ENCODE measurements around the gene SORT1. TPM values are rescaled to one million over a fixed set of nuclear protein-coding genes. Genes with fewer than 3 reads are reported as not detected.

Gene SORT1
- total and polyA plus RNA-seq, 4 donors: 47.3 to 310 (median 96.9) TPM

GRCh38 chr1:109298666-109299557 is 98.8 kb downstream of the SORT1 start:
- intact Hi-C loops (cut with DNase I): no loop called here
- 39 to 43% methylated on average over 11 of the region's 11 CpGs for WGBS, 2 donors
- no peaks in the 10 kb centered on the region for H3K9me3 ChIP-seq (ENCODE audit: control insufficient read depth, low read length)
- no peak overlapping the region for H3K27ac ChIP-seq (ENCODE audit: low read depth in 1 of 2, low read length in 2 of 2)
- H3K27me3 ChIP-seq (ENCODE audit: control insufficient read depth in 1 of 2, insufficient read depth in 2 of 2, low read length in 1 of 2): no peaks in the 10 kb centered on the region
- DNase-seq (peak in 1 of 2 donors; percentile 64), ATAC-seq (ENCODE audit: low FRiP score) (no peak)
- H3K36me3 ChIP-seq (ENCODE audit: control insufficient read depth in 1 of 2, insufficient read depth in 2 of 2, low read length in 1 of 2): no peaks in the 10 kb centered on the region
- no peaks in the 10 kb centered on the region for H3K4me1 ChIP-seq (ENCODE audit: control insufficient read depth in 1 of 2, insufficient read depth in 2 of 2, low read length in 2 of 2)
- no peak overlapping the region for H3K4me3 ChIP-seq (ENCODE audit: low read length in 2 of 2)

GRCh38 chr1:109296782-109297181 is 100.9 kb downstream of the SORT1 start:
- ATAC-seq (ENCODE audit: low FRiP score) (no peak), DNase-seq (no peak)
- no peak overlapping the region for H3K4me3 ChIP-seq (ENCODE audit: low read length in 2 of 2)
- no peaks in the 10 kb centered on the region for H3K36me3 ChIP-seq (ENCODE audit: control insufficient read depth in 1 of 2, insufficient read depth in 2 of 2, low read length in 1 of 2)
- H3K27me3 ChIP-seq (ENCODE audit: control insufficient read depth in 1 of 2, insufficient read depth in 2 of 2, low read length in 1 of 2): no peaks in the 10 kb centered on the region
- H3K4me1 ChIP-seq (ENCODE audit: control insufficient read depth in 1 of 2, insufficient read depth in 2 of 2, low read length in 2 of 2): no peaks in the 10 kb centered on the region
- 94 to 96% methylated on average over 16 of the region's 16 CpGs for WGBS, 2 donors
- no peak overlapping the region for H3K27ac ChIP-seq (ENCODE audit: low read depth in 1 of 2, low read length in 2 of 2)
- intact Hi-C loops (cut with DNase I): no loop called here
- no peaks in the 10 kb centered on the region for H3K9me3 ChIP-seq (ENCODE audit: control insufficient read depth, low read length)

- Histone ChIP-seq H3K27ac (ENCODE audit: low read depth in 1 of 2, low read length in 2 of 2) (no peak overlapping the region), H3K27me3 (ENCODE audit: control insufficient read depth in 1 of 2, insufficient read depth in 2 of 2, low read length in 1 of 2) (no peaks in the 10 kb centered on the region), H3K9me3 (ENCODE audit: control insufficient read depth, low read length) (no peaks in the 10 kb centered on the region), H3K36me3 (ENCODE audit: control insufficient read depth in 1 of 2, insufficient read depth in 2 of 2, low read length in 1 of 2) (no peaks in the 10 kb centered on the region), H3K4me1 (ENCODE audit: control insufficient read depth in 1 of 2, insufficient read depth in 2 of 2, low read length in 2 of 2) (no peaks in the 10 kb centered on the region), H3K4me3 (ENCODE audit: low read length in 2 of 2) (no peak overlapping the region)
- intact Hi-C loops (cut with DNase I): no loop called here
- WGBS, 2 donors: 78 to 81% methylated on average over 12 of the region's 12 CpGs
- ATAC-seq (ENCODE audit: low FRiP score): no peak
- no peak for DNase-seq
Measured at GRCh38 chr1:109295712-109296415, 101.9 kb downstream of the SORT1 start.

GRCh38 chr1:109294481-109294880 is 103.2 kb downstream of the SORT1 start:
- Histone ChIP-seq H3K36me3 (ENCODE audit: control insufficient read depth in 1 of 2, insufficient read depth in 2 of 2, low read length in 1 of 2) (no peaks in the 10 kb centered on the region), H3K4me3 (ENCODE audit: low read length in 2 of 2) (no peak overlapping the region), H3K27me3 (ENCODE audit: control insufficient read depth in 1 of 2, insufficient read depth in 2 of 2, low read length in 1 of 2) (no peaks in the 10 kb centered on the region), H3K27ac (ENCODE audit: low read depth in 1 of 2, low read length in 2 of 2) (no peak overlapping the region), H3K9me3 (ENCODE audit: control insufficient read depth, low read length) (no peaks in the 10 kb centered on the region), H3K4me1 (ENCODE audit: control insufficient read depth in 1 of 2, insufficient read depth in 2 of 2, low read length in 2 of 2) (no peaks in the 10 kb centered on the region)
- ATAC-seq (ENCODE audit: low FRiP score) (no peak), DNase-seq (no peak)
- 79 to 89% methylated on average over 4 of the region's 4 CpGs for WGBS, 2 donors
- intact Hi-C loops (cut with DNase I): no loop called here

DNA sequence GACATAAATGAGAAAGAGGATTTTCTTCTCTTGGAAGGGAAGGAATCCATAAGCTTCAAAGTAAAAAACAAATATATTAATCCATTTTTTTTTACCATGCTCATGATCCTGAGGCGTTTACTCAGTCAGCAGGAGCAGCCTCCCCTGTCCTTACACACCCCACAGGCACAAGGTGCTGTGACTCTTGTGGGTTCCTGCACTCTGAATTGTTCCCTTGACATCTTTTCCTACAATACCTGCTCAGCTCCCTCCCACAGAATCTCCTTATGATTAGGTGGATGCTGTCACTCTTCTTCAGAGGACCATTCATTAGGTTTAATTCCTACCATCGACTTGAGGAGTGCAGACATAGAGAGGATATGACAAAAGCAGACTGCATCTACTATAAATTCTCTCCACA is 104.7 kb downstream of the SORT1 start:
- DNase-seq (no peak), ATAC-seq (ENCODE audit: low FRiP score) (no peak)
- Histone ChIP-seq H3K4me3 (ENCODE audit: low read length in 2 of 2) (no peak overlapping the region), H3K9me3 (ENCODE audit: control insufficient read depth, low read length) (no peaks in the 10 kb centered on the region), H3K36me3 (ENCODE audit: control insufficient read depth in 1 of 2, insufficient read depth in 2 of 2, low read length in 1 of 2) (no peaks in the 10 kb centered on the region), H3K27me3 (ENCODE audit: control insufficient read depth in 1 of 2, insufficient read depth in 2 of 2, low read length in 1 of 2) (no peaks in the 10 kb centered on the region), H3K27ac (ENCODE audit: low read depth in 1 of 2, low read length in 2 of 2) (no peak overlapping the region), H3K4me1 (ENCODE audit: control insufficient read depth in 1 of 2, insufficient read depth in 2 of 2, low read length in 2 of 2) (no peaks in the 10 kb centered on the region)
- WGBS, 2 donors: 74 to 83% methylated on average over 2 of the region's 2 CpGs
- intact Hi-C loops (cut with DNase I): no loop called here

DNA sequence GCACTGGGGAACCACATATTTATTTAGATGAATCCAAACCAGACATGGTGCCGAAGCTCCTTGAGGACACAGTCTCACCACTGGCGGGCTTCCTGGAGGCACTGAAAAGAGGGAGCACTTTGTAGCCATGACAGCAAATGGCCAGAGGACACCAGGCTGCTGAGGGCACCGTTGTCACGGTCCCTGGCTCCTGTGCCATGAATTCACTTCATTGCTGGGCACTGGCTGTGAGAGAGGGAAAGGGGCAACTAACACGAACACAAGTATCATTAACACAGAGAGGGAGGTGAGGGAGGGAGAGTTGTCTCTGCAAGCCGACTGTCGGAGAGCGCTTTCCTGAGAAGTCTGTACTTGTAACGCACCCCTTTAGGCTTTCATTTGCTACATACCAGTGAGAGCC is 105.4 kb downstream of the SORT1 start:
- intact Hi-C loops (cut with DNase I): no loop called here
- no peaks in the 10 kb centered on the region for H3K4me1 ChIP-seq (ENCODE audit: control insufficient read depth in 1 of 2, insufficient read depth in 2 of 2, low read length in 2 of 2)
- H3K4me3 ChIP-seq (ENCODE audit: low read length in 2 of 2): no peak overlapping the region
- no peaks in the 10 kb centered on the region for H3K9me3 ChIP-seq (ENCODE audit: control insufficient read depth, low read length)
- WGBS, 2 donors: 71 to 76% methylated on average over 9 of the region's 9 CpGs
- H3K27me3 ChIP-seq (ENCODE audit: control insufficient read depth in 1 of 2, insufficient read depth in 2 of 2, low read length in 1 of 2): no peaks in the 10 kb centered on the region
- no peak overlapping the region for H3K27ac ChIP-seq (ENCODE audit: low read depth in 1 of 2, low read length in 2 of 2)
- no peak for DNase-seq
- H3K36me3 ChIP-seq (ENCODE audit: control insufficient read depth in 1 of 2, insufficient read depth in 2 of 2, low read length in 1 of 2): no peaks in the 10 kb centered on the region
- no peak for ATAC-seq (ENCODE audit: low FRiP score)

- no peak for ATAC-seq (ENCODE audit: low FRiP score)
Measured at GRCh38 chr1:109290998-109291397, 106.7 kb downstream of the SORT1 start.

GRCh38 chr1:109290137-109290536 is 107.6 kb downstream of the SORT1 start:
- Histone ChIP-seq H3K36me3 (ENCODE audit: control insufficient read depth in 1 of 2, insufficient read depth in 2 of 2, low read length in 1 of 2) (no peaks in the 10 kb centered on the region), H3K27me3 (ENCODE audit: control insufficient read depth in 1 of 2, insufficient read depth in 2 of 2, low read length in 1 of 2) (no peaks in the 10 kb centered on the region), H3K9me3 (ENCODE audit: control insufficient read depth, low read length) (no peaks in the 10 kb centered on the region), H3K4me3 (ENCODE audit: low read length in 2 of 2) (no peak overlapping the region), H3K4me1 (ENCODE audit: control insufficient read depth in 1 of 2, insufficient read depth in 2 of 2, low read length in 2 of 2) (no peaks in the 10 kb centered on the region), H3K27ac (ENCODE audit: low read depth in 1 of 2, low read length in 2 of 2) (no peak overlapping the region)
- intact Hi-C loops (cut with DNase I): no loop called here
- no peak for ATAC-seq (ENCODE audit: low FRiP score)
- no peak for DNase-seq
- 96 to 97% methylated on average over 1 of the region's 1 CpG for WGBS, 2 donors

More at GRCh38 chr1:109290998-109291397, 106.7 kb downstream of the SORT1 start:
- DNase-seq: peak in 1 of 2 donors; percentile 72
- Histone ChIP-seq H3K27me3 (ENCODE audit: control insufficient read depth in 1 of 2, insufficient read depth in 2 of 2, low read length in 1 of 2) (no peaks in the 10 kb centered on the region), H3K27ac (ENCODE audit: low read depth in 1 of 2, low read length in 2 of 2) (no peak overlapping the region), H3K4me3 (ENCODE audit: low read length in 2 of 2) (no peak overlapping the region), H3K36me3 (ENCODE audit: control insufficient read depth in 1 of 2, insufficient read depth in 2 of 2, low read length in 1 of 2) (no peaks in the 10 kb centered on the region), H3K9me3 (ENCODE audit: control insufficient read depth, low read length) (no peaks in the 10 kb centered on the region), H3K4me1 (ENCODE audit: control insufficient read depth in 1 of 2, insufficient read depth in 2 of 2, low read length in 2 of 2) (no peaks in the 10 kb centered on the region)
- WGBS, 2 donors: 73 to 74% methylated on average over 6 of the region's 6 CpGs
- intact Hi-C loops (cut with DNase I): no loop called here

All from aorta (tissue), 5 donors.